ENCODE measurements around the gene ASPDH.

Gene ASPDH

GRCh38 chr19:50464348-50464747 lies 49.4 kb downstream of the ASPDH start:
- no peak overlapping the region for H3K27ac ChIP-seq (ENCODE audit: low read length)
- no peaks in the 10 kb centered on the region; the same call in 1 of the 2 replicates for H3K4me1 ChIP-seq (ENCODE audit: control insufficient read depth, insufficient read depth, low read length)
- H3K36me3 ChIP-seq (ENCODE audit: control insufficient read depth, insufficient read depth, low read length): no peaks in the 10 kb centered on the region
- no CpG with 5 or more reads among the region's 19 CpGs for WGBS (ENCODE audit: insufficient coverage, insufficient read length)
- no peaks in the 10 kb centered on the region for H3K27me3 ChIP-seq (ENCODE audit: control insufficient read depth, insufficient read depth, low read length)
- peaks cover 2% of the 10 kb centered on the region; the same call in 1 of the 2 replicates for H3K9me3 ChIP-seq (ENCODE audit: control insufficient read depth, insufficient read depth, low read length)
- H3K4me3 ChIP-seq (ENCODE audit: low read length): no peak overlapping the region
- no peak for DNase-seq (ENCODE audit: low read depth, low spot score)

DNA sequence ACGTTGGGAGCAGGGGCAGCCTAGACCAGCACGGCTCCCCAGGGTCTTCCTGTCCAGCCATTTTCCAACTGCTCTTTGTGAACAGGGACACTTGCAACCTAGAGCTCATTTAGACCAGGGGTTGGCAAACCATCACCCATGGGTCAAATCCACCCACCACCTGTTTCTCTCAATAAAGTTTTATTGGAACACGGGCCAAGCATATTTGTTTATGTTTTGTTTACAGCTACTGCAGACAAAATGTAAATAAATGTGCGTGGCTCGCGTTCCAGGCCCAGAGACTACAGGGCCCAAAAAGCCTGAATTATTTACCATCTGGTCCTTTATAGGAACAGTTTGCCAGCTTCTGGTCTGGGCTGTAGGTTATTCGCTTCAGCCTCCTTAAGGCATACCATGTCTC lies 50.7 kb downstream of the ASPDH start:
- WGBS (ENCODE audit: insufficient coverage, insufficient read length): no CpG with 5 or more reads among the region's 7 CpGs
- Histone ChIP-seq H3K4me1 (ENCODE audit: control insufficient read depth, insufficient read depth, low read length) (no peaks in the 10 kb centered on the region; the same call in 1 of the 2 replicates), H3K36me3 (ENCODE audit: control insufficient read depth, insufficient read depth, low read length) (no peaks in the 10 kb centered on the region), H3K27me3 (ENCODE audit: control insufficient read depth, insufficient read depth, low read length) (no peaks in the 10 kb centered on the region), H3K4me3 (ENCODE audit: low read length) (no peak overlapping the region), H3K27ac (ENCODE audit: low read length) (no peak overlapping the region), H3K9me3 (ENCODE audit: control insufficient read depth, insufficient read depth, low read length) (no peaks in the 10 kb centered on the region)
- no peak for DNase-seq (ENCODE audit: low read depth, low spot score)
